Measurements from ENCODE around the gene LPIN1.

DNA sequence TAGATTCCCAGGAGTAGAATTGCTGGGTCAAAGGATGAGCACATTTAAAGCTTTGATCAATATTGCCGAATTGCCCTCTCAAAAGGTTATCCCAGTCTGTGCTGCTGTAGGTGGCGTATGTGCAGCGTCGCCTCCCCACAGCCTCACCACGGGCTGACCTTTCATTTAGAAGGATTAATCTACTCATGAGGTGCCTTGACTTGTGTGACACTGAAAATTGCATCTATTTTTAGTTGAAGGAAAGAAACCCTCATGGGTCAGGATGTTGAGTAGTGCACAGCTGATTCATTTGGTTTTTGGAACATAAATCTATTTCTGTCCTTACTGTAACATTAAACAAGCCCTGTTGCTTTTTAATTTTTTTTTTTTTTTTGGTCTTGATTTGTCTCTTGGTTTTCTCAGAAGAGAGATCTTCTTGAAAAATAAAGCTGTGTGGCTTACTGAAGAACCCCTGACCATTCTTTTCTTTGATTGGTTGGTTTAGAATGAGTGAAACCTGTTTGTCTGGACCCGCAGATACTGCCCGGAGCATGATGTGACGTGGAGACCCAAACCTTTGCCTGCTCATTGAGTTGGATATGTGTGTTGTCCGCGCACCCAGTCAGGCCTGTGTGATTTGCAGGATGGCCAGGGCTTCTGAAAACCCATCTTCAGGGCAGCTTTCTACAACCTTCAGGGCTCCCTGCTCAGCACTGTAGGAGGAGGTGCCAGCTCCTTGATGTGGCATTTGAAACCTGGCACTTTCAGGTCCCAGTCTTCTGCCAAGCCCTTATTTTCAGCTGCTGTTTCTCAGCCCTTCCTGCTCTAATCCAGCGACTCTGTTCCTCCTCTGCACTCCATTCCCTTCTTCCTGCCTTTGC is 61.0 kb downstream of the LPIN1 start:
- TF ChIP-seq HOXB5 (CRISPR knock-in tag; IDR thresholded peaks at IDR 0.05) (no peak), HOXA7 (CRISPR knock-in tag; IDR thresholded peaks at IDR 0.05) (no peak), GATA3 (IDR thresholded peaks at IDR 0.05; ENCODE audit: borderline replicate concordance) (no peak), EHMT2 (IDR thresholded peaks at IDR 0.05; ENCODE audit: low read depth) (no peak), POLR2A (IDR thresholded peaks at IDR 0.05; ENCODE audit: low read length) (no peak), BHLHE40 (IDR thresholded peaks at IDR 0.05; ENCODE audit: low read depth, low read length) (no peak), SMC3 (IDR thresholded peaks at IDR 0.05) (no peak), RAD21 (conservative IDR thresholded peaks at IDR 0.05 in 1 of 2, IDR thresholded peaks at IDR 0.05 in 1 of 2) (no peak), NR3C1 (IDR thresholded peaks at IDR 0.05) (no peak), RCOR1 (IDR thresholded peaks at IDR 0.05; ENCODE audit: low read depth, low read length) (no peak)
- TF ChIP-seq, protein P1, sequence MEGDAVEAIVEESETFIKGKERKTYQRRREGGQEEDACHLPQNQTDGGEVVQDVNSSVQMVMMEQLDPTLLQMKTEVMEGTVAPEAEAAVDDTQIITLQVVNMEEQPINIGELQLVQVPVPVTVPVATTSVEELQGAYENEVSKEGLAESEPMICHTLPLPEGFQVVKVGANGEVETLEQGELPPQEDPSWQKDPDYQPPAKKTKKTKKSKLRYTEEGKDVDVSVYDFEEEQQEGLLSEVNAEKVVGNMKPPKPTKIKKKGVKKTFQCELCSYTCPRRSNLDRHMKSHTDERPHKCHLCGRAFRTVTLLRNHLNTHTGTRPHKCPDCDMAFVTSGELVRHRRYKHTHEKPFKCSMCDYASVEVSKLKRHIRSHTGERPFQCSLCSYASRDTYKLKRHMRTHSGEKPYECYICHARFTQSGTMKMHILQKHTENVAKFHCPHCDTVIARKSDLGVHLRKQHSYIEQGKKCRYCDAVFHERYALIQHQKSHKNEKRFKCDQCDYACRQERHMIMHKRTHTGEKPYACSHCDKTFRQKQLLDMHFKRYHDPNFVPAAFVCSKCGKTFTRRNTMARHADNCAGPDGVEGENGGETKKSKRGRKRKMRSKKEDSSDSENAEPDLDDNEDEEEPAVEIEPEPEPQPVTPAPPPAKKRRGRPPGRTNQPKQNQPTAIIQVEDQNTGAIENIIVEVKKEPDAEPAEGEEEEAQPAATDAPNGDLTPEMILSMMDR (IDR thresholded peaks at IDR 0.05): no peak
- TF ChIP-seq, protein P2, sequence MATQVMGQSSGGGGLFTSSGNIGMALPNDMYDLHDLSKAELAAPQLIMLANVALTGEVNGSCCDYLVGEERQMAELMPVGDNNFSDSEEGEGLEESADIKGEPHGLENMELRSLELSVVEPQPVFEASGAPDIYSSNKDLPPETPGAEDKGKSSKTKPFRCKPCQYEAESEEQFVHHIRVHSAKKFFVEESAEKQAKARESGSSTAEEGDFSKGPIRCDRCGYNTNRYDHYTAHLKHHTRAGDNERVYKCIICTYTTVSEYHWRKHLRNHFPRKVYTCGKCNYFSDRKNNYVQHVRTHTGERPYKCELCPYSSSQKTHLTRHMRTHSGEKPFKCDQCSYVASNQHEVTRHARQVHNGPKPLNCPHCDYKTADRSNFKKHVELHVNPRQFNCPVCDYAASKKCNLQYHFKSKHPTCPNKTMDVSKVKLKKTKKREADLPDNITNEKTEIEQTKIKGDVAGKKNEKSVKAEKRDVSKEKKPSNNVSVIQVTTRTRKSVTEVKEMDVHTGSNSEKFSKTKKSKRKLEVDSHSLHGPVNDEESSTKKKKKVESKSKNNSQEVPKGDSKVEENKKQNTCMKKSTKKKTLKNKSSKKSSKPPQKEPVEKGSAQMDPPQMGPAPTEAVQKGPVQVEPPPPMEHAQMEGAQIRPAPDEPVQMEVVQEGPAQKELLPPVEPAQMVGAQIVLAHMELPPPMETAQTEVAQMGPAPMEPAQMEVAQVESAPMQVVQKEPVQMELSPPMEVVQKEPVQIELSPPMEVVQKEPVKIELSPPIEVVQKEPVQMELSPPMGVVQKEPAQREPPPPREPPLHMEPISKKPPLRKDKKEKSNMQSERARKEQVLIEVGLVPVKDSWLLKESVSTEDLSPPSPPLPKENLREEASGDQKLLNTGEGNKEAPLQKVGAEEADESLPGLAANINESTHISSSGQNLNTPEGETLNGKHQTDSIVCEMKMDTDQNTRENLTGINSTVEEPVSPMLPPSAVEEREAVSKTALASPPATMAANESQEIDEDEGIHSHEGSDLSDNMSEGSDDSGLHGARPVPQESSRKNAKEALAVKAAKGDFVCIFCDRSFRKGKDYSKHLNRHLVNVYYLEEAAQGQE (IDR thresholded peaks at IDR 0.05): no peak
- TF ChIP-seq, protein P3, sequence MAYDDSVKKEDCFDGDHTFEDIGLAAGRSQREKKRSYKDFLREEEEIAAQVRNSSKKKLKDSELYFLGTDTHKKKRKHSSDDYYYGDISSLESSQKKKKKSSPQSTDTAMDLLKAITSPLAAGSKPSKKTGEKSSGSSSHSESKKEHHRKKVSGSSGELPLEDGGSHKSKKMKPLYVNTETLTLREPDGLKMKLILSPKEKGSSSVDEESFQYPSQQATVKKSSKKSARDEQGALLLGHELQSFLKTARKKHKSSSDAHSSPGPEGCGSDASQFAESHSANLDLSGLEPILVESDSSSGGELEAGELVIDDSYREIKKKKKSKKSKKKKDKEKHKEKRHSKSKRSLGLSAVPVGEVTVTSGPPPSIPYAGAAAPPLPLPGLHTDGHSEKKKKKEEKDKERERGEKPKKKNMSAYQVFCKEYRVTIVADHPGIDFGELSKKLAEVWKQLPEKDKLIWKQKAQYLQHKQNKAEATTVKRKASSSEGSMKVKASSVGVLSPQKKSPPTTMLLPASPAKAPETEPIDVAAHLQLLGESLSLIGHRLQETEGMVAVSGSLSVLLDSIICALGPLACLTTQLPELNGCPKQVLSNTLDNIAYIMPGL (CRISPR knock-in tag; IDR thresholded peaks at IDR 0.05; ENCODE audit: borderline replicate concordance): no peak
- TF ChIP-seq, protein P4, sequence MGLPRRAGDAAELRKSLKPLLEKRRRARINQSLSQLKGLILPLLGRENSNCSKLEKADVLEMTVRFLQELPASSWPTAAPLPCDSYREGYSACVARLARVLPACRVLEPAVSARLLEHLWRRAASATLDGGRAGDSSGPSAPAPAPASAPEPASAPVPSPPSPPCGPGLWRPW (IDR thresholded peaks at IDR 0.05): no peak

All from A549 (cell line).